Frontal cortex (tissue), 4 donors: ENCODE results near the gene HIPK2. TPM values are rescaled to one million over a fixed set of nuclear protein-coding genes. Genes with fewer than 3 reads are reported as not detected.
A peak's percentile ranks its signal among the peaks of the same experiment; 100 is the strongest.
"Not testable (repeated sequence)": the region's sequence is repeated elsewhere in the genome, so short reads cannot be mapped to it uniquely, and the experiment has no call there.

ENCODE experiments used
- DNase-seq, 2 donors: peaks; one replicate each; pipeline ENCODE4 v3.0.0; 2012; ENCODE audit warnings: low spot score in 2 of 2
- FAIRE-seq: peaks from 2 replicates; lab custom pipeline; 2012; peaks lifted over from hg19 to GRCh38; lab: Jason Lieb, UNC
- total RNA-seq: library from RNA; depleted of rRNA; stranded (reverse); fragments of >200 nt; gene quantifications from one replicate; pipeline ENCODE4 v1.2.3, GENCODE V29; 2014
- donor health status: control.
- donor health status: control.
- donor health status: control.

The HIPK2 gene
- total RNA-seq, 1 donor from 2014 or later, result 10.2 TPM

- FAIRE-seq, result no peak
Observed at GRCh38 chr7:139641337-139641992, 136.3 kb downstream of the HIPK2 start.

GRCh38 chr7:139640681-139641080 is 137.1 kb downstream of the HIPK2 start:
- FAIRE-seq (no peak), DNase-seq (no peak)

More at GRCh38 chr7:139641337-139641992, 136.3 kb downstream of the HIPK2 start:
- no peak for DNase-seq

DNA sequence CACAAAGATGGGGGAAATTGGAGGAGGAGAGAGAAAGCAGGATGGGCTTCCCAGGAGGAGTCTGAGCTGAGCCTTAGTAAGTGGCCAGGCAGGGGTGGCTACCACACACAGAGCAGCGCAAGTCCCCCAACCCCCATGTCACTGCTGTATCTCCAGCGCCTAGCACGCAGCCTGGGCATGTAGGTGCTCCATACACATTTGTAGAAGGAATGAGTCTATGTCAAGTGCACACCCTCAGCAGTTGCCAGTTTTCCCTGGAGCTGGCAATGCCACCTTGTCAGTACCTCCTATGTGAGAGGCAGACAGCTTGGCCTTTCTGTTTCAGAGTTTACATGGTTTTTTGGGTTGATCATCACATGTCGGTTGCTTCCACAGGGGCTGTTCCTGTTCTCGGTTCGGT is 138.2 kb downstream of the HIPK2 start:
- FAIRE-seq (no peak), DNase-seq (no peak)

DNA sequence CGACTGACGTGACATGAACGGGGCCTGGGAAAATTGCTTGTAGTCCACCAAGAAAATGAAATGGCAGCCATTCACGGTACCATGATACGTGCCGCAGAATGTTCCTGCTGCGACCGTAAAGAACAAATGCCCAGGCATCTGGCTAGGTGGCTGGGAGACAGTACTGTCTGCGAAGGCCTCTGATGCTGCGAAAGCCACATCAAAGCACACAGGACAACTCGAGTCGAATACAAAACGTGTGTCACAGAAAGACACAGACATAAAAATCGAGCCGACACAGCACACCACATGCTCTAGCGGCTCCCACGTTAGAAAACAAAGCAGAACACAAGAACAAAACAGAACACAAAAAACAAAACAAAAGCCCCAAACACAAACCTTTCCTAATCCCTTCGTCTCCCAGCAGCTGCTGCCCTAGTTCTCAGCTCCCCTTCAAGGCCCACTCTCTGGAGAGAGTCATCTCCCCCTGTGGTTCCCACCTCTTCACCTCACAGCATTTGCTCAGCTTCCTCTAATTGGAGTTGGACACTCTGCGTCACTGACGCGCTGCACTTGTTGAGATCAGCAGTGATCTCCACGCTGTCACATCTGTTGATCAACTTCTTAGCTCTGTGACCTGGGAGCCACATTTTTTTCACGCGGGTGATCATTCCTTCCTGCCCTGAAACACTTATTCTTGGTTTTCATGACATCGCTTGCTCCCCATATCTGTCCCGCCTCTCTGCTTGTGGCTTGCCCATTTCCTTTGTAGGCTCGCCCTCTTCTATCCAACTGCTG is 142.1 kb downstream of the HIPK2 start:
- no peak for FAIRE-seq
- DNase-seq, result no peak

- no peak for FAIRE-seq
- DNase-seq, result no peak
Observed at GRCh38 chr7:139634087-139634486, 143.7 kb downstream of the HIPK2 start.

DNA sequence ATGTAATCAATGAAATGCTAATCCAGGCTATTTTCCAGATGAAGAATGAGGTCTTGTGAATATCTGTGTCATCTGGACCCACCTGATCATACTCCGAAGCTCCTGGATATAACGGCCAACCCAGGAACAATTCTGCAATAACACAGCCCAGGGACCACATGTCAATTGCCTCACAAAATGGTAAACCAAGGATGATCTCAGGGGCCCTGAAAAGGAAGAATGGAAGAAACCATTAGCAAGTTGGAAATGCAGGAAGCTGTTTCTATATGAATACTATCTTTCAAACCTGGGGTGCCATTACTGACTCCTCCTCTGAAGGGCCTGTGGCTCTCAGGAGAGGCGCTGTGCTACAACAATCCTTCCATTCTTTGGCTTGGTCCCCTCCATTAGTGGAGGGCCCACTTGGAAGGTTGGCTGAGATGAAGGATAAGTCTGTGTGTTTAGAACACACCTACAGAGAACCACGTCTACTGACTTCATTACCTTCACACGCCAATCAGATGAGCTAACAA is 146.2 kb downstream of the HIPK2 start:
- DNase-seq, result no peak
- no peak for FAIRE-seq

- DNase-seq, result no peak
- no peak for FAIRE-seq
Observed at GRCh38 chr7:139630643-139631519, 146.9 kb downstream of the HIPK2 start.

GRCh38 chr7:139629392-139630082 is 148.3 kb downstream of the HIPK2 start:
- FAIRE-seq (no peak), DNase-seq (no peak)

GRCh38 chr7:139627831-139628230 is 150.0 kb downstream of the HIPK2 start:
- DNase-seq (no peak), FAIRE-seq (no peak)

DNA sequence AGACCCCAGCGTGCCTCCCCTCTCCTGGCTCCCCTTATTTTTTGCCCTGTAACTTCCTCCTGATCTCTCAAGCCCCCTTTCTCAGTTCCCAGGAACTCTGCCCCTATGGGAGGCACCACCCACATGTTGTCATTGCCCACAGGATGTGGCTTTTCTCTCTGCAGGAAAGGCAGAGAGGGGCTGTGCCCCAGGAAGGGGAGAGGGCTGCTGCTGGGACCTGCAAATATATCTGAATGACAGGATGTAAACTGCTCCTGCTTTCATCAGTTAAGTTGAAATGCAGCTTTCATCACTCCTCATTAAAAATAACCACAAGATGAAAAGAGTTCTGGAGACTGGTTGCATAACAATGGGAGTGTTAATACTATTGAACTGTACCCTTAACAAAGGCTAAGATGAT is 151.0 kb downstream of the HIPK2 start:
- FAIRE-seq (no peak), DNase-seq (no peak)

DNA sequence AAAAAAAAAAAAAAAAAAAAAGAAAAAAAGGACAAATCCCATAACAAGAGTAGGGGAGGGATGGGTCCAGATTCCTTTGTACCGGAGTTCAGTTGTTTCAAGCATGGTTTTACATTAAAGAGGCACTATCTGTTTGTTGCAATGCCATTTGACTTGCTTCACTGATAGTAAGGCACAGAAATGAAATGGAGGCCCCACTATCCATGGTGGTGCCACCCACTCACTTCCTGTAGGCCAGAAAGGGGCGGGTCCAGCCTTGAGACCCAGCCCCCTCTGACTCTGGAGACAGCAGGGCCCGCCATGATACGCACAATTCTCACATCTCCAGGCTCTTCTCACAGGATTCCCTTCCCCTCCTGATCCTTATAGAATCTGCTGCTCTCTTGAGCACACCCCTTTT is 154.3 kb downstream of the HIPK2 start:
- no peak for FAIRE-seq
- DNase-seq, result no peak

DNA sequence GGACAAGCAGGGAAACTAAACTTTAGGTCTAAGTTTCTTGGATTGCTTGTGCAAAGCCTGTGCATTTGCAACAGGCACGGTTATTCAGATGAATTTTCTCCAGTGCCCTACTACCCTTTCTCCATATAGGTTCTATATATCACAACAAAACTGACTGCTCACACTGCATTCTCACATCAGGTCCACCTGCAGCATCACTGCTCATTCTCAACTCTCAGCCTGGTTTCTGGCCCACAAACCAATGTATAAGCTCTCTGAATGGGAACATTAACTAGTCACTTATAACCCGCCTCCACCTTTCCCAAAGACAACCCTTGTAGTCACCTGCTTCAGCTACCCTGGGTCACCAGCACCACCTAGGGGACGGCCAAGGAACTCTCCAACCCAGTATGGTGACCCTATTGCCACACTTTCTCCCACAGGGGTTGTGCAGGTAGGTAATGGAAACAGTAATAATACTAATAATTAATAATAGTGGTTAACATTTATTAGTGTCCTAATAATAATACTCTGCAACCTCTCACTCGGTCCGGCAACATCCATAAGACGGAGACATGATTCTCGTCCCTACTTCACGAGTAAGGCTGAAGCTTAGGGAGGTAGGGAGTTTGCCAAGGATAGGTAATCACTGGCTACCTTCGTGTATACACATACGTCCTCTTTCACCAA is 157.0 kb downstream of the HIPK2 start:
- FAIRE-seq, result no peak
- no peak for DNase-seq

DNA sequence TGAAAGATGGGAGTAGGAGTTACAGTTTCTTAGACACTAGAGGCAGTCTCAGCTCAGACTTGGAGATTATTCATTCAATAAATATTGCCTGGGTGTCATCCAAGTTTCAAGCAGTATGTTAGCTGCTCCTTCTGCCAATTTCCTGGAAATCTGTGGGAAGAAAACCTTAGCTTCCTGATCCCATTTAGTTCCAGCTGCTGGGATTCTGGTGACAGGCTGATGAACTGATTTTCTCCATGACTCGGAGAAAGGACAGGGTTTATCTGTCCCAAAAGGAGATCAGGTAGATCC is 158.5 kb downstream of the HIPK2 start:
- FAIRE-seq (no peak), DNase-seq (no peak)

- FAIRE-seq, result no peak
Observed at GRCh38 chr7:139618482-139619366, 159.1 kb downstream of the HIPK2 start.

DNA sequence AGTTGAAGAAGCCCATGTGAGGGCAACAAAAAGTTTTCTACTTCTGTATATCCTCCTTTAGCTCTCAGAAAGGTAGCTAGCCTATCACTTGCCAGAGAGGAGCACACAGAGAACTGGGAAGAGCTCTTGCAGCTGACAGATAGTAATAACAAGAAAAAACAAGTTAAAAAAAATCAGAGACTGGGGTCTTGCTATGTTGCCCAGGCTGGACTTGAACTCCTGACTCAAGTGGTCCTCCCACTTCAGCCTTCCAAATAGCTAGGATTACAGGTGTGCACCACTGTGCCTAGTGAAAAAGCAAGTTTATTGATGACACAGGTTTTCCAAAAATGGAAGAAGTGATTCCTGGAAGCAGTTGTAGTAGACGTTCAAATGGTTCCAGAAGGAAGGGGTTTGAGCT is 160.7 kb downstream of the HIPK2 start:
- DNase-seq (no peak), FAIRE-seq (no peak)

More at GRCh38 chr7:139618482-139619366, 159.1 kb downstream of the HIPK2 start:
- DNase-seq, result peak in 1 of 2 donors; percentile 37

DNA sequence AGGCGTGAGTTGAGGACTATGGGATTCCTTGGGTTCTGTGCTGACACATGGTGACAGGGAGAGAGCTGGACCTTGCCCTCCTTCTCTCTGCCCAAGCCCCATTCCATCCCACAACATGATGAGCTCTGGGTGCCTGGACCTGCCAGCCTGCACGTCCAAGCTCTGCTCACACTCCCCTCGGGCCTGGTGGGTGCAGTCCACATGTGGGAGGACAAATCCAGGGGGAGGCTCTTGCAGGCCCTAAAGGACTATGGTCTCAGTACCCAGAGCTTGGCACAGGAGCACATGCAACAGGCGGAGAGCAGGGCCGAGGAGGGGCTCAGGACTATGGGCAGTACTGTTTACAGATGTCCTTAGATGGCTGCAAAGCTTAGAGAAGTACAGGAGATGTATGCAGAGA is 162.9 kb downstream of the HIPK2 start:
- DNase-seq (no peak), FAIRE-seq (no peak)

- DNase-seq, result no peak
- FAIRE-seq, result no peak
Observed at GRCh38 chr7:139613971-139614411, 163.8 kb downstream of the HIPK2 start.

DNA sequence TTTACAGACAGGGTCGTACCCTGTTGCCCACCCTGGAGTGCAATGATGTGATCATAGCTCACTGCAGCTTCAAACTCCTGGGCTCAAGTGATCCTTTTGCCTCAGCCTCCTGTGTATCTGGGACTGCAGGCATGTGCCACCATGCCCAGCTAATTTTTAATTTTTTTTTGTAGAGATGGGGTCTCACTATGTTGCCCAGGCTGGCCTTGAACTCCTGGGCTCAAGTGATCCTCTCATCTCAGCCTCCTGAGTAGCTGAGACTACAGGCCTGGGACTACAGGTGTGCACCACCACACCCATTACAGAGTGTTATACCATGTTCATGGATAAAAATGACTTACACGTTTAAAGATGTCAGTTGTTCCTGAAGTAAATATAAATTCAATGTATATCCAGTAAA is 166.2 kb downstream of the HIPK2 start:
- not testable (repeated sequence) for FAIRE-seq, DNase-seq
